ENCODE measurements around the gene ZNF154.

Gene ZNF154

GRCh38 chr19:57709616-57710015, 612 bp upstream of the ZNF154 start:
- peaks cover 2% of the 10 kb centered on the region for H3K4me1 ChIP-seq (ENCODE audit: insufficient read depth, insufficient read length)
- H3K36me3 ChIP-seq (ENCODE audit: insufficient read depth, insufficient read length, low read length), result peaks cover 26% of the 10 kb centered on the region
- no peak for DNase-seq (ENCODE audit: low read depth, low spot score)
- no peaks in the 10 kb centered on the region for H3K27me3 ChIP-seq (ENCODE audit: insufficient read depth, insufficient read length)
- no peak overlapping the region for H3K9ac ChIP-seq (ENCODE audit: insufficient read length, low read depth)
- TF ChIP-seq YY1 (IDR thresholded peaks at IDR 0.05; ENCODE audit: insufficient read depth, insufficient read length) (no peak), ZNF274 (IDR thresholded peaks at IDR 0.05; ENCODE audit: low read depth, low read length) (no peak), SUZ12 (IDR thresholded peaks at IDR 0.05; ENCODE audit: extremely low read depth, insufficient read depth, insufficient read length) (no peak)
- H3K4me3 ChIP-seq (ENCODE audit: insufficient read length, low read depth), result peak overlapping the region; percentile 90
- no peaks in the 10 kb centered on the region for H3K9me3 ChIP-seq (ENCODE audit: insufficient read depth, low read length)

DNA sequence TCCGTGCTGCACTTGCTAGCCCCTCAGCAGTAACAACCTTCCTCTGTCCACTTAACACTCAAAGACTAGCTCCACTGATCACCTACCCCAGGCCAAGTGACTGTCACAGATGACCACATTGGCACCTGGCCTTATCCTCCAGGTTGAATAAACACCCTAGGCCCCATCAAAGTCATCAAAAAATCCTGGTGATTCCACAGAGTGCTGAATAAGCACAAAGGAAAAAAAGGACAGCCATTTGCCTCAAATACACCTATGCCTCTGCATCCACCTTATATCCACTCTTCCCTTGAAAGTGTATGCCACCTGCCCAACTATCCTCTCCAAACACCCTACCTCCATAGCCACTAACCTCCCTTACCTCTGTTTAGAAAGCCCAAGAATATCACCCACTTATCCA, 2.7 kb downstream of the ZNF154 start:
- Histone ChIP-seq H3K4me3 (ENCODE audit: insufficient read length, low read depth) (no peak overlapping the region), H3K27me3 (ENCODE audit: insufficient read depth, insufficient read length) (no peaks in the 10 kb centered on the region), H3K4me1 (ENCODE audit: insufficient read depth, insufficient read length) (peaks cover 2% of the 10 kb centered on the region), H3K36me3 (ENCODE audit: insufficient read depth, insufficient read length, low read length) (peaks cover 52% of the 10 kb centered on the region), H3K9ac (ENCODE audit: insufficient read length, low read depth) (no peak overlapping the region), H3K9me3 (ENCODE audit: insufficient read depth, low read length) (no peaks in the 10 kb centered on the region)
- DNase-seq (ENCODE audit: low read depth, low spot score), result no peak
- TF ChIP-seq SUZ12 (IDR thresholded peaks at IDR 0.05; ENCODE audit: extremely low read depth, insufficient read depth, insufficient read length), result no peak
- TF ChIP-seq ZNF274 (IDR thresholded peaks at IDR 0.05; ENCODE audit: low read depth, low read length), result no peak
- no peak for TF ChIP-seq YY1 (IDR thresholded peaks at IDR 0.05; ENCODE audit: insufficient read depth, insufficient read length)

GRCh38 chr19:57701625-57702024, 7.4 kb downstream of the ZNF154 start:
- Histone ChIP-seq H3K27me3 (ENCODE audit: insufficient read depth, insufficient read length) (no peaks in the 10 kb centered on the region), H3K36me3 (ENCODE audit: insufficient read depth, insufficient read length, low read length) (peaks cover 81% of the 10 kb centered on the region), H3K9ac (ENCODE audit: insufficient read length, low read depth) (no peak overlapping the region), H3K9me3 (ENCODE audit: insufficient read depth, low read length) (no peaks in the 10 kb centered on the region), H3K4me3 (ENCODE audit: insufficient read length, low read depth) (no peak overlapping the region), H3K4me1 (ENCODE audit: insufficient read depth, insufficient read length) (peaks cover 4% of the 10 kb centered on the region)
- DNase-seq (ENCODE audit: low read depth, low spot score), result no peak
- TF ChIP-seq YY1 (IDR thresholded peaks at IDR 0.05; ENCODE audit: insufficient read depth, insufficient read length) (no peak), SUZ12 (IDR thresholded peaks at IDR 0.05; ENCODE audit: extremely low read depth, insufficient read depth, insufficient read length) (no peak), ZNF274 (IDR thresholded peaks at IDR 0.05; ENCODE audit: low read depth, low read length) (no peak)

GRCh38 chr19:57689750-57690149, 19.3 kb downstream of the ZNF154 start:
- H3K36me3 ChIP-seq (ENCODE audit: insufficient read depth, insufficient read length, low read length), result peaks cover 53% of the 10 kb centered on the region
- no peaks in the 10 kb centered on the region for H3K4me1 ChIP-seq (ENCODE audit: insufficient read depth, insufficient read length)
- no peak overlapping the region for H3K4me3 ChIP-seq (ENCODE audit: insufficient read length, low read depth)
- H3K9ac ChIP-seq (ENCODE audit: insufficient read length, low read depth), result no peak overlapping the region
- H3K9me3 ChIP-seq (ENCODE audit: insufficient read depth, low read length), result peaks cover 44% of the 10 kb centered on the region
- no peak for TF ChIP-seq ZNF274 (IDR thresholded peaks at IDR 0.05; ENCODE audit: low read depth, low read length)
- TF ChIP-seq SUZ12 (IDR thresholded peaks at IDR 0.05; ENCODE audit: extremely low read depth, insufficient read depth, insufficient read length), result no peak
- no peak for TF ChIP-seq YY1 (IDR thresholded peaks at IDR 0.05; ENCODE audit: insufficient read depth, insufficient read length)
- H3K27me3 ChIP-seq (ENCODE audit: insufficient read depth, insufficient read length), result no peaks in the 10 kb centered on the region
- DNase-seq (ENCODE audit: low read depth, low spot score), result no peak

- Histone ChIP-seq H3K4me1 (ENCODE audit: insufficient read depth, insufficient read length) (no peaks in the 10 kb centered on the region), H3K36me3 (ENCODE audit: insufficient read depth, insufficient read length, low read length) (peaks cover 61% of the 10 kb centered on the region), H3K9me3 (ENCODE audit: insufficient read depth, low read length) (peaks cover 59% of the 10 kb centered on the region), H3K9ac (ENCODE audit: insufficient read length, low read depth) (no peak overlapping the region), H3K27me3 (ENCODE audit: insufficient read depth, insufficient read length) (no peaks in the 10 kb centered on the region), H3K4me3 (ENCODE audit: insufficient read length, low read depth) (no peak overlapping the region)
- TF ChIP-seq SUZ12 (IDR thresholded peaks at IDR 0.05; ENCODE audit: extremely low read depth, insufficient read depth, insufficient read length) (no peak), YY1 (IDR thresholded peaks at IDR 0.05; ENCODE audit: insufficient read depth, insufficient read length) (no peak), ZNF274 (IDR thresholded peaks at IDR 0.05; ENCODE audit: low read depth, low read length) (no peak)
- no peak for DNase-seq (ENCODE audit: low read depth, low spot score)
Observed at GRCh38 chr19:57688011-57688763, 20.8 kb downstream of the ZNF154 start.

GRCh38 chr19:57687363-57688010, 21.5 kb downstream of the ZNF154 start:
- H3K27me3 ChIP-seq (ENCODE audit: insufficient read depth, insufficient read length), result no peaks in the 10 kb centered on the region
- DNase-seq (ENCODE audit: low read depth, low spot score), result no peak
- no peaks in the 10 kb centered on the region for H3K4me1 ChIP-seq (ENCODE audit: insufficient read depth, insufficient read length)
- H3K4me3 ChIP-seq (ENCODE audit: insufficient read length, low read depth), result no peak overlapping the region
- H3K9me3 ChIP-seq (ENCODE audit: insufficient read depth, low read length), result peaks cover 60% of the 10 kb centered on the region
- H3K9ac ChIP-seq (ENCODE audit: insufficient read length, low read depth), result no peak overlapping the region
- TF ChIP-seq YY1 (IDR thresholded peaks at IDR 0.05; ENCODE audit: insufficient read depth, insufficient read length), result no peak
- TF ChIP-seq SUZ12 (IDR thresholded peaks at IDR 0.05; ENCODE audit: extremely low read depth, insufficient read depth, insufficient read length), result no peak
- peaks cover 66% of the 10 kb centered on the region for H3K36me3 ChIP-seq (ENCODE audit: insufficient read depth, insufficient read length, low read length)

DNA sequence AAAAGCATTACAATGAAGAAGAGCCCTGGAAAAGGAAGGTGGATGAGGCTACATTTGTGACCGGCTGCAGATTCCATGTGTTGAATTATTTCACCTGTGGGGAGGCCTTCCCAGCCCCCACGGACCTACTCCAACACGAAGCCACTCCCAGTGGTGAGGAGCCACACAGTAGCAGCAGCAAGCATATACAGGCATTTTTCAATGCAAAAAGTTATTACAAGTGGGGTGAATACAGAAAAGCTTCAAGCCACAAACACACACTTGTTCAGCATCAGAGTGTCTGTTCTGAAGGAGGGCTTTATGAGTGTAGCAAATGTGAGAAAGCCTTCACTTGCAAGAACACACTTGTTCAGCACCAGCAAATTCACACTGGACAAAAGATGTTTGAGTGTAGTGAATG, 22.3 kb downstream of the ZNF154 start:
- peaks cover 69% of the 10 kb centered on the region for H3K36me3 ChIP-seq (ENCODE audit: insufficient read depth, insufficient read length, low read length)
- H3K4me1 ChIP-seq (ENCODE audit: insufficient read depth, insufficient read length), result no peaks in the 10 kb centered on the region
- H3K4me3 ChIP-seq (ENCODE audit: insufficient read length, low read depth), result no peak overlapping the region
- no peak for TF ChIP-seq YY1 (IDR thresholded peaks at IDR 0.05; ENCODE audit: insufficient read depth, insufficient read length)
- TF ChIP-seq ZNF274 (IDR thresholded peaks at IDR 0.05; ENCODE audit: low read depth, low read length), result no peak; the same call in 1 of the 2 replicates
- no peak for TF ChIP-seq SUZ12 (IDR thresholded peaks at IDR 0.05; ENCODE audit: extremely low read depth, insufficient read depth, insufficient read length)
- peaks cover 60% of the 10 kb centered on the region for H3K9me3 ChIP-seq (ENCODE audit: insufficient read depth, low read length)
- DNase-seq (ENCODE audit: low read depth, low spot score), result no peak
- H3K9ac ChIP-seq (ENCODE audit: insufficient read length, low read depth), result no peak overlapping the region
- no peaks in the 10 kb centered on the region for H3K27me3 ChIP-seq (ENCODE audit: insufficient read depth, insufficient read length)

All from NT2/D1 (cell line).